Measurements from ENCODE around the gene KCNA5. TPM values are rescaled to one million over a fixed set of nuclear protein-coding genes. Genes with fewer than 3 reads are reported as not detected.

The KCNA5 gene
- total and polyA plus RNA-seq, 11 donors = 0.84 to 4.4 (median 2.3) TPM

GRCh38 chr12:5015711-5016492, 27.8 kb upstream of the KCNA5 start:
- Histone ChIP-seq H3K4me3 (no peak overlapping the region), H3K4me1 (peaks cover 0 to 10% (median 0%) of the 10 kb centered on the region in 12 donors), H3K36me3 (no peaks in the 10 kb centered on the region), H3K9me3 (no peaks in the 10 kb centered on the region), H3K27ac (no peak overlapping the region), H3K27me3 (no peaks in the 10 kb centered on the region)
- DNase-seq (no peak), ATAC-seq (no peak)
- intact Hi-C loops (cut with DNase I) = loop anchor here in 2 of 10 donors (5.0 to 10.0 kb wide), 2 partner anchors 426 to 429 kb away; no protein-coding TSS in a partner anchor
- TF ChIP-seq POLR2A (IDR thresholded peaks at IDR 0.05) = no peak
- WGBS, 4 donors = 87 to 90% (median 88%) methylated on average over 12 of the region's 12 CpGs

- 64 to 82% (median 76%) methylated on average over 5 of the region's 5 CpGs for WGBS, 4 donors
- H3K27ac ChIP-seq = no peak overlapping the region
- no peak for DNase-seq
- TF ChIP-seq CTCF (IDR thresholded peaks at IDR 0.05) (no peak), POLR2A (IDR thresholded peaks at IDR 0.05) (no peak)
- H3K27me3 ChIP-seq = peaks cover 0 to 3% (median 0%) of the 10 kb centered on the region in 9 donors
- no peaks in the 10 kb centered on the region for H3K9me3 ChIP-seq
- H3K4me1 ChIP-seq = peaks cover 0 to 10% (median 0%) of the 10 kb centered on the region in 12 donors
- no peak overlapping the region for H3K4me3 ChIP-seq
- H3K36me3 ChIP-seq = no peaks in the 10 kb centered on the region
- ATAC-seq = no peak
- intact Hi-C loops (cut with DNase I) = loop anchor here in 2 of 10 donors (5.0 to 10.0 kb wide), 2 partner anchors 426 to 428 kb away; no protein-coding TSS in a partner anchor
Observed at GRCh38 chr12:5016526-5016925, 27.2 kb upstream of the KCNA5 start.

- Histone ChIP-seq H3K4me3 (no peak overlapping the region), H3K27ac (no peak overlapping the region), H3K27me3 (peaks cover 0 to 6% (median 0%) of the 10 kb centered on the region in 9 donors), H3K4me1 (no peaks in the 10 kb centered on the region), H3K9me3 (no peaks in the 10 kb centered on the region), H3K36me3 (no peaks in the 10 kb centered on the region)
- intact Hi-C loops (cut with DNase I) = loop anchor here in 2 of 10 donors (5.0 to 10.0 kb wide), 2 partner anchors 425 to 427 kb away; no protein-coding TSS in a partner anchor
- ATAC-seq (peak in 1 of 4 donors; percentile 4), DNase-seq (no peak)
- WGBS, 4 donors = 76 to 79% (median 78%) methylated on average over 24 of the region's 24 CpGs
- TF ChIP-seq CTCF (IDR thresholded peaks at IDR 0.05) (no peak), POLR2A (IDR thresholded peaks at IDR 0.05) (no peak)
Observed at GRCh38 chr12:5017638-5018348, 25.9 kb upstream of the KCNA5 start.

GRCh38 chr12:5018677-5019076, 25.0 kb upstream of the KCNA5 start:
- Histone ChIP-seq H3K27me3 (peaks cover 0 to 6% (median 0%) of the 10 kb centered on the region in 9 donors), H3K36me3 (no peaks in the 10 kb centered on the region), H3K27ac (no peak overlapping the region), H3K4me3 (no peak overlapping the region), H3K9me3 (no peaks in the 10 kb centered on the region), H3K4me1 (no peaks in the 10 kb centered on the region)
- no peak for DNase-seq
- TF ChIP-seq POLR2A (IDR thresholded peaks at IDR 0.05) (no peak), CTCF (IDR thresholded peaks at IDR 0.05) (no peak)
- intact Hi-C loops (cut with DNase I) = loop anchor here in 2 of 10 donors (5.0 to 10.0 kb wide), 2 partner anchors 424 to 426 kb away; no protein-coding TSS in a partner anchor
- WGBS, 4 donors = 67 to 96% (median 82%) methylated on average over 3 of the region's 3 CpGs
- ATAC-seq = no peak

All from heart left ventricle (tissue), 16 donors.